SK-N-SH treated with all-trans-retinoic acid at 6 μM for 48 hours (cell line): ENCODE results near the gene DAAM2.
A peak's percentile ranks its signal among the peaks of the same experiment; 100 is the strongest.

Experiments used
- ATAC-seq: fragments of 200-7000 bp; cut with Tn5 transposase; 3 replicates; pipeline ENCODE4 v1.9.1; 2020; ENCODE audit warnings: mild to moderate bottlenecking, moderate library complexity
- ARNTL ChIP-seq: fragments of 450-650 bp; formaldehyde crosslinking; IDR thresholded peaks from 2 replicates; pipeline ENCODE4 v1.5.0; 2020; ENCODE audit warnings: low read depth, mild to moderate bottlenecking, moderate library complexity, borderline replicate concordance
- BACH2 ChIP-seq: fragments of 250-450 bp; sonication (Bioruptor Pico); IDR thresholded peaks from 2 replicates; pipeline ENCODE4 v1.9.0; 2021; ENCODE audit warnings: mild to moderate bottlenecking, borderline replicate concordance
- ESRRG ChIP-seq: fragments of 250-450 bp; sonication (Bioruptor Pico); IDR thresholded peaks from 2 replicates; pipeline ENCODE4 v1.6.1; 2021; ENCODE audit warnings: mild to moderate bottlenecking
- GLIS3 ChIP-seq: fragments of 250-450 bp; sonication (Bioruptor Pico); IDR thresholded peaks from 2 replicates; pipeline ENCODE4 v1.5.0; 2020; ENCODE audit warnings: mild to moderate bottlenecking, moderate library complexity
- OSR1 ChIP-seq: fragments of 250-450 bp; sonication (Bioruptor Pico); IDR thresholded peaks from 2 replicates; pipeline ENCODE4 v1.8.0; 2022; ENCODE audit warnings: moderate library complexity, mild to moderate bottlenecking, inconsistent platforms
- PPARA ChIP-seq: fragments of 250-450 bp; sonication (Bioruptor Pico); IDR thresholded peaks from 2 replicates; pipeline ENCODE4 v1.5.0; 2020; ENCODE audit warnings: mild to moderate bottlenecking, borderline replicate concordance
- RARB ChIP-seq: fragments of 250-450 bp; sonication (Bioruptor Pico); IDR thresholded peaks from 2 replicates; pipeline ENCODE4 v1.8.0; 2021; ENCODE audit warnings: mild to moderate bottlenecking, moderate library complexity
- TOX ChIP-seq: fragments of 250-450 bp; sonication (Bioruptor Pico); IDR thresholded peaks from 2 replicates; pipeline ENCODE4 v1.8.0; 2021; ENCODE audit warnings: mild to moderate bottlenecking, moderate library complexity, borderline replicate concordance
- ZC3H10 ChIP-seq: fragments of 250-450 bp; sonication (Bioruptor Pico); IDR thresholded peaks from 2 replicates; pipeline ENCODE4 v1.5.1; 2021; ENCODE audit warnings: mild to moderate bottlenecking, moderate library complexity
- ZFP3 ChIP-seq: fragments of 250-450 bp; sonication (Bioruptor Pico); IDR thresholded peaks from 2 replicates; pipeline ENCODE4 v1.5.0; 2020; ENCODE audit warnings: mild to moderate bottlenecking, moderate library complexity
- ZFP30 ChIP-seq: fragments of 450-650 bp; formaldehyde crosslinking; IDR thresholded peaks from 2 replicates; pipeline ENCODE4 v1.5.0; 2022; ENCODE audit warnings: mild to moderate bottlenecking, moderate library complexity
- ZNF565 ChIP-seq: fragments of 450-650 bp; formaldehyde crosslinking; conservative IDR thresholded peaks from 2 replicates; pipeline ENCODE4 v1.5.0; 2020; ENCODE audit warnings: low read depth, mild to moderate bottlenecking, moderate library complexity
- ZNF70 ChIP-seq: fragments of 450-650 bp; formaldehyde crosslinking; IDR thresholded peaks from 2 replicates; pipeline ENCODE4 v1.5.0; 2020; ENCODE audit warnings: mild to moderate bottlenecking, moderate library complexity
- ZNF8 ChIP-seq: fragments of 450-650 bp; formaldehyde crosslinking; IDR thresholded peaks from 2 replicates; pipeline ENCODE4 v1.5.0; 2020; ENCODE audit warnings: mild to moderate bottlenecking, moderate library complexity
- TF ChIP-seq, protein P1 (sequence below): fragments of 250-450 bp; sonication (Bioruptor Pico); IDR thresholded peaks from 2 replicates; pipeline ENCODE4 v1.5.1; 2020; ENCODE audit warnings: low read depth, mild to moderate bottlenecking, moderate library complexity
- TF ChIP-seq, protein P2 (sequence below): fragments of 250-450 bp; sonication (Bioruptor Pico); IDR thresholded peaks from 2 replicates; pipeline ENCODE4 v1.5.0; 2020; ENCODE audit warnings: mild to moderate bottlenecking, moderate library complexity
- TF ChIP-seq, protein P3 (sequence below): fragments of 250-450 bp; sonication (Bioruptor Pico); IDR thresholded peaks from 2 replicates; pipeline ENCODE4 v1.8.0; 2021; ENCODE audit warnings: low read depth, mild to moderate bottlenecking, moderate library complexity, borderline replicate concordance
- TF ChIP-seq, protein P4 (sequence below): fragments of 250-450 bp; sonication (Bioruptor Pico); IDR thresholded peaks from 2 replicates; pipeline ENCODE4 v1.5.1; 2021; ENCODE audit warnings: mild to moderate bottlenecking, moderate library complexity

DAAM2 gene

DNA sequence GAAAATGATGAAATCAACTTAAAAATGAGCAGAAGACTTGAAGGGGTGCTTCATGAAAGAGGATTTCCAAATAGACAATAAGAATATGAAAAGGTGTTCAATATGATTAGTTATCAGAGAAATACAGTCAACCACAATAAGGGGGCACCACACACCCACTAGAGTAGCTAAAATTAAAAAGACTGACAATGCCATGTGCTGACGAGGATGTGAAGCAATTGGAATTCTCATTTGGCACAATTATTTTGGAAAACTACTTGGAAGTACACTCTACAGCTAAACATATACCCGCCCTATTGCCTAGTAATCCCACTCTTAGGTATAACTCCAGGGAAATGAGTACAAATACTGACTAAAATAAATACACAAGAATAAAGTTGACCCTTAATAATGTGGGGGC, 97.1 kb downstream of the DAAM2 start (continued):
- TF ChIP-seq, protein P1, sequence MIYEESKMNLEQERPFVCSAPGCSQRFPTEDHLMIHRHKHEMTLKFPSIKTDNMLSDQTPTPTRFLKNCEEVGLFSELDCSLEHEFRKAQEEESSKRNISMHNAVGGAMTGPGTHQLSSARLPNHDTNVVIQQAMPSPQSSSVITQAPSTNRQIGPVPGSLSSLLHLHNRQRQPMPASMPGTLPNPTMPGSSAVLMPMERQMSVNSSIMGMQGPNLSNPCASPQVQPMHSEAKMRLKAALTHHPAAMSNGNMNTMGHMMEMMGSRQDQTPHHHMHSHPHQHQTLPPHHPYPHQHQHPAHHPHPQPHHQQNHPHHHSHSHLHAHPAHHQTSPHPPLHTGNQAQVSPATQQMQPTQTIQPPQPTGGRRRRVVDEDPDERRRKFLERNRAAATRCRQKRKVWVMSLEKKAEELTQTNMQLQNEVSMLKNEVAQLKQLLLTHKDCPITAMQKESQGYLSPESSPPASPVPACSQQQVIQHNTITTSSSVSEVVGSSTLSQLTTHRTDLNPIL (CRISPR knock-in tag) = no peak
- TF ChIP-seq BACH2 = no peak

DNA sequence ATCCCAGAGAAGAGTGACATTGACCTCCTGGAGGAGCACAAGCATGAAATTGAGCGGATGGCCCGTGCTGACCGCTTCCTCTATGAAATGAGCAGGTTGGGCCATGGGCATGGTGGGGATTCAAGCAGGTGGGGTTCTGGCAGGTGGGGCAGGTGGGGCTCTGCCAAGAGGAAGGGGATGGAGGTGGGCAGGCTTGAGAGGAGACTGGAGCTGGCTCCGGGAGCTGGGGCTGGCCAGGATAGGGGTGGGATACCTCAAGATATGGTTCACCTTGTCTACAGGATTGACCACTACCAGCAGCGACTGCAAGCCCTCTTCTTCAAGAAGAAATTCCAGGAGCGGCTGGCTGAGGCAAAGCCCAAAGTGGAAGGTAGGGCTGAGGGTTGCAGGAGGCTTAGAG, 99.2 kb downstream of the DAAM2 start:
- ATAC-seq = no peak
- TF ChIP-seq OSR1 (CRISPR knock-in tag) (no peak), ZNF8 (no peak), ZC3H10 (CRISPR knock-in tag) (no peak), PPARA (CRISPR knock-in tag) (no peak), RARB (CRISPR knock-in tag) (no peak), ZNF70 (CRISPR knock-in tag) (no peak), ARNTL (no peak), GLIS3 (CRISPR knock-in tag) (no peak), ZFP3 (CRISPR knock-in tag) (no peak), ESRRG (CRISPR knock-in tag) (no peak)
- TF ChIP-seq, protein P2, sequence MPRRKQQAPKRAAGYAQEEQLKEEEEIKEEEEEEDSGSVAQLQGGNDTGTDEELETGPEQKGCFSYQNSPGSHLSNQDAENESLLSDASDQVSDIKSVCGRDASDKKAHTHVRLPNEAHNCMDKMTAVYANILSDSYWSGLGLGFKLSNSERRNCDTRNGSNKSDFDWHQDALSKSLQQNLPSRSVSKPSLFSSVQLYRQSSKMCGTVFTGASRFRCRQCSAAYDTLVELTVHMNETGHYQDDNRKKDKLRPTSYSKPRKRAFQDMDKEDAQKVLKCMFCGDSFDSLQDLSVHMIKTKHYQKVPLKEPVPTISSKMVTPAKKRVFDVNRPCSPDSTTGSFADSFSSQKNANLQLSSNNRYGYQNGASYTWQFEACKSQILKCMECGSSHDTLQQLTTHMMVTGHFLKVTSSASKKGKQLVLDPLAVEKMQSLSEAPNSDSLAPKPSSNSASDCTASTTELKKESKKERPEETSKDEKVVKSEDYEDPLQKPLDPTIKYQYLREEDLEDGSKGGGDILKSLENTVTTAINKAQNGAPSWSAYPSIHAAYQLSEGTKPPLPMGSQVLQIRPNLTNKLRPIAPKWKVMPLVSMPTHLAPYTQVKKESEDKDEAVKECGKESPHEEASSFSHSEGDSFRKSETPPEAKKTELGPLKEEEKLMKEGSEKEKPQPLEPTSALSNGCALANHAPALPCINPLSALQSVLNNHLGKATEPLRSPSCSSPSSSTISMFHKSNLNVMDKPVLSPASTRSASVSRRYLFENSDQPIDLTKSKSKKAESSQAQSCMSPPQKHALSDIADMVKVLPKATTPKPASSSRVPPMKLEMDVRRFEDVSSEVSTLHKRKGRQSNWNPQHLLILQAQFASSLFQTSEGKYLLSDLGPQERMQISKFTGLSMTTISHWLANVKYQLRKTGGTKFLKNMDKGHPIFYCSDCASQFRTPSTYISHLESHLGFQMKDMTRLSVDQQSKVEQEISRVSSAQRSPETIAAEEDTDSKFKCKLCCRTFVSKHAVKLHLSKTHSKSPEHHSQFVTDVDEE = no peak
- TF ChIP-seq, protein P1 (CRISPR knock-in tag) = no peak

DNA sequence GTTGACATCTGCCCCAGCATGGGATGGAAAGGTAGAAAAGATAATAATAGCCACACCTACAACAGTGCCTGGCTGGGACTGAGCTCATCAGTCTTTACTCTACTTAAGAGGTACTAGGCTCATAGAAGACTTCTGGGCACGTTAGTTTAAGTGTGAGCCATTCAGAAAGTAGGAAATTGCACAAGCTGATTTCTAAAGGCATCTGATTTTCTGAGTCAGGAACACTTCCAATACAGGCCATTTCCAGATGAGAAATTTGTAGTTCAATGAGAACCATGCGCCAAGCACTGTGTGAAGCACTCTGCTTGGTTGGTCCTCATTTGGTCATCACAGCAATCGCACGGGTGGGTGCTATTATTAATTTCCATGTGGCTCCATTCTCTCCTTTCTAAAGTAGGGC, 99.8 kb downstream of the DAAM2 start:
- ATAC-seq = no peak

DNA sequence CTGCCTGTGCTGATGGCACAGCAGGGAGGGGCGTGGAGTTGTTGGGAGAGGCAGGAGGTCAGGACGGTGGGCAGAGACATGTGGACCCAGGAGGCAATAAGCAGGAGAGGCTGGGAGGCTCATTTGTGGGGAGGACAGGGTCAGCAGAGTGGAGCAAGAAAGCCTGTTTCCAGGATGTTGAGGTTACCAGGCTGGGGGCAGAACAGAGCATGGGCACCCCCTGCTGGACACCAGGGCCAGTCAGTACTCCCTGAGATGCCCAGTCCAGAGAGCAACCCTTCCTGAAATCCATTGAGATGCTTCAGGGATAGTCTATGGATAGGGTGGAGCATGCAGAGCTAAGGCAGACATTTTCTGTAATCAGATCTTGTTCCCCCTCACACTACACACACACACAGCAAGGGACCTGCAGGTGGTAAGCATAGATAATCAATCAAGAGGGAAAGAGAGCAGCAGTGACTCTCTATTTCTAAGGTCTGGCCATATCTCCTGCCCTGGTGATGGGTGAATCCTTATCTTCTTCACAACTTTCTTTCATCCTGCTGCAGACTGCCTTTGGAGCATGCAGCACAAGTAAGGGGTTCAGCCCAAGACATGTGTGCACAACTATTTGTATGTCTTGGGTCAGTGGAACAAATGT, 100.4 kb downstream of the DAAM2 start:
- ATAC-seq = peak; percentile 87
- no peak for TF ChIP-seq TOX (CRISPR knock-in tag)
- no peak for TF ChIP-seq ZNF70 (CRISPR knock-in tag)
- TF ChIP-seq ARNTL = no peak
- no peak for TF ChIP-seq ZNF565 (CRISPR knock-in tag)
- no peak for TF ChIP-seq GLIS3 (CRISPR knock-in tag)
- TF ChIP-seq, protein P3, sequence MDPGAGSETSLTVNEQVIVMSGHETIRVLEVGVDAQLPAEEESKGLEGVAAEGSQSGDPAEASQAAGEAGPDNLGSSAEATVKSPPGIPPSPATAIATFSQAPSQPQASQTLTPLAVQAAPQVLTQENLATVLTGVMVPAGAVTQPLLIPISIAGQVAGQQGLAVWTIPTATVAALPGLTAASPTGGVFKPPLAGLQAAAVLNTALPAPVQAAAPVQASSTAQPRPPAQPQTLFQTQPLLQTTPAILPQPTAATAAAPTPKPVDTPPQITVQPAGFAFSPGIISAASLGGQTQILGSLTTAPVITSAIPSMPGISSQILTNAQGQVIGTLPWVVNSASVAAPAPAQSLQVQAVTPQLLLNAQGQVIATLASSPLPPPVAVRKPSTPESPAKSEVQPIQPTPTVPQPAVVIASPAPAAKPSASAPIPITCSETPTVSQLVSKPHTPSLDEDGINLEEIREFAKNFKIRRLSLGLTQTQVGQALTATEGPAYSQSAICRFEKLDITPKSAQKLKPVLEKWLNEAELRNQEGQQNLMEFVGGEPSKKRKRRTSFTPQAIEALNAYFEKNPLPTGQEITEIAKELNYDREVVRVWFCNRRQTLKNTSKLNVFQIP (CRISPR knock-in tag) = no peak
- TF ChIP-seq PPARA (CRISPR knock-in tag) = no peak
- TF ChIP-seq BACH2 = no peak

More for the DNA sequence above, 99.8 kb downstream of the DAAM2 start:
- TF ChIP-seq TOX (CRISPR knock-in tag) (no peak), OSR1 (CRISPR knock-in tag) (no peak), GLIS3 (CRISPR knock-in tag) (no peak), ZNF565 (CRISPR knock-in tag) (no peak), BACH2 (no peak), ZFP30 (CRISPR knock-in tag) (no peak), RARB (CRISPR knock-in tag) (no peak)
- TF ChIP-seq, protein P4, sequence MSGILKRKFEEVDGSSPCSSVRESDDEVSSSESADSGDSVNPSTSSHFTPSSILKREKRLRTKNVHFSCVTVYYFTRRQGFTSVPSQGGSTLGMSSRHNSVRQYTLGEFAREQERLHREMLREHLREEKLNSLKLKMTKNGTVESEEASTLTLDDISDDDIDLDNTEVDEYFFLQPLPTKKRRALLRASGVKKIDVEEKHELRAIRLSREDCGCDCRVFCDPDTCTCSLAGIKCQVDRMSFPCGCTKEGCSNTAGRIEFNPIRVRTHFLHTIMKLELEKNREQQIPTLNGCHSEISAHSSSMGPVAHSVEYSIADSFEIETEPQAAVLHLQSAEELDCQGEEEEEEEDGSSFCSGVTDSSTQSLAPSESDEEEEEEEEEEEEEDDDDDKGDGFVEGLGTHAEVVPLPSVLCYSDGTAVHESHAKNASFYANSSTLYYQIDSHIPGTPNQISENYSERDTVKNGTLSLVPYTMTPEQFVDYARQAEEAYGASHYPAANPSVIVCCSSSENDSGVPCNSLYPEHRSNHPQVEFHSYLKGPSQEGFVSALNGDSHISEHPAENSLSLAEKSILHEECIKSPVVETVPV = no peak
